ENCODE results near the gene SASH3.
"Not testable (repeated sequence)": the region's sequence is repeated elsewhere in the genome, so short reads cannot be mapped to it uniquely, and the experiment has no call there.

SASH3 gene

DNA sequence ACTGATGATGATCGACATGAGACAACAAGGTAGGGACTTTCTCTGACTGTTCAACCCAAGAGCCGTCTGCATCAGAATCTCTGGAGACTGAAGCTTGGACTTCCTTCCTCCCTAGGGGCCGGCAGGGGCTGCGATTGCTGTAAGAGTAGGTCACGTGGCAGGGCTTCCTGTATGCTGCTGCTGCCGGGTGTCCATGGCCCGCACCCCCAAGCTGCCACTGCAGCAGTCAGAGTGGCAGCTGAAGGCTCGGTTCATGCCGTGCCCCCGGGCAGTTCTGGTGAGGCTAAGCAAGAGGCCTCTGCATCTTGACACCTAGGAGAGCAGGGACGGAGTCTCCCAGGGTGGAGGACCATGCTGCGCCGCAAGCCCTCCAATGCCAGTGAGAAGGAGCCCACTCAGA is at the start of gene SASH3:
Gene SASH3, plus strand, starts transcription at position 203 of the 400 bp plus-strand sequence. Its CDS starts 149 bp downstream, at position 352.
- no peak for DNase-seq

GRCh38 chrX:129731228-129731627 is 48.5 kb upstream of the SASH3 start:
- DNase-seq, result no peak

DNA sequence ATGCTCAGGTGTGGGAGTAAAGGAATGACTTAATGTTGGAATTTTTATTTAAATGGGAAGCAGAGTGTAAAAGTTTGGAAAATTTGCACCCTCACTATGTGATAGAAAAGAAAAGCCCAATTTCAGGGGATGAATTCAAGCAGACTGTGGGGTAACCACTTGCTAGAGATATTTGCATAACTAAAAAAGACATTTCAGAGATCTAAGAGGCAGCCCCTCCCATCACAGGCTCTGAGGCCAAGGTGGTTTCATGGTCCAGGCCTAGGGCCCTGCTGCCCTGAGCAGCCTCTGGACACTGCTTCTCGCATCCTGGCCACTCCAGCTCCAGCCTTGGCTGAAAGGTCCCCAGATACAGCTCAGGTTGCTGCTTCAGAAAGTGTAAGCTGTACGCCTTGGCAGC is 46.9 kb upstream of the SASH3 start:
- DNase-seq, result no peak

- DNase-seq, result no peak
Observed at GRCh38 chrX:129733335-129733734, 46.4 kb upstream of the SASH3 start.

DNA sequence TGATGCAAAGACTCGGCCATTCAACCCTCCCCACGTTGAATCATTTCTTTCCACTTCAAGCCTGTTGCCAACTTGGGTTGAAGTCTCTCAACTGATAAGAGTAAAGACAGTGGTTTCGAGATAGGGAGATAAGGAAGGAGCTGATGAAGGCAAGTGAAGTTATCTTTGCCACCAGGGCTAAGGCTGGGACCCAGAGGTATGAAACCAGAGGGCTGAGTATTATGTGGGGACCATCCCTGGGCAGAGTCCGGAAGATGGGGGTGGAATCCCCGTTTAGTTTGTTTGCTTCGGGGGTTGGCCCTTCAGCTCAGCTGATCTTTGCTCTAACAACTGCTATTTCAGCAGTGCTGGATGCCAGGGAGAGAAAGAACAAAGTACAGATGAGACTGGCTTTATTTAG is 43.3 kb upstream of the SASH3 start:
- DNase-seq, result no peak

DNA sequence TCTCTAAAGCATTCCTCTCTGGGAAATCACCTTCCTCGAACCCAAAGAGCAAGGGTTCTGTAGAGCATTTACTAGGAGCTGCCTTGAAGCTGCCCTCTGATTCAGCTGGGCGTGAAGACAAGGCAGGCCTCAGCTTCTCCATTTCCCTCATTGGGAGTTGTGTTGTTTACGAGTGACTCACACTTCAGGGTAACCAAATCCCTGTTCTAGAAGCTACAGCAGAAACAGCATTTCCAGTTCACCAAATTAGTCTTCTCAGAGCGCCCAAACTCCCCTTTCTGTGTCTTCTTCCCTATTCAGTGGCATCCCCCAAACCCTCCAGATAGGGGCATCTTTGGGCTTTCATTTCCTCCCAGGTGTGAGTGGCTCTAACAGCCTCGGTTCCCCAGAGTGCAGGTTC is 41.8 kb upstream of the SASH3 start:
- no peak for DNase-seq

DNA sequence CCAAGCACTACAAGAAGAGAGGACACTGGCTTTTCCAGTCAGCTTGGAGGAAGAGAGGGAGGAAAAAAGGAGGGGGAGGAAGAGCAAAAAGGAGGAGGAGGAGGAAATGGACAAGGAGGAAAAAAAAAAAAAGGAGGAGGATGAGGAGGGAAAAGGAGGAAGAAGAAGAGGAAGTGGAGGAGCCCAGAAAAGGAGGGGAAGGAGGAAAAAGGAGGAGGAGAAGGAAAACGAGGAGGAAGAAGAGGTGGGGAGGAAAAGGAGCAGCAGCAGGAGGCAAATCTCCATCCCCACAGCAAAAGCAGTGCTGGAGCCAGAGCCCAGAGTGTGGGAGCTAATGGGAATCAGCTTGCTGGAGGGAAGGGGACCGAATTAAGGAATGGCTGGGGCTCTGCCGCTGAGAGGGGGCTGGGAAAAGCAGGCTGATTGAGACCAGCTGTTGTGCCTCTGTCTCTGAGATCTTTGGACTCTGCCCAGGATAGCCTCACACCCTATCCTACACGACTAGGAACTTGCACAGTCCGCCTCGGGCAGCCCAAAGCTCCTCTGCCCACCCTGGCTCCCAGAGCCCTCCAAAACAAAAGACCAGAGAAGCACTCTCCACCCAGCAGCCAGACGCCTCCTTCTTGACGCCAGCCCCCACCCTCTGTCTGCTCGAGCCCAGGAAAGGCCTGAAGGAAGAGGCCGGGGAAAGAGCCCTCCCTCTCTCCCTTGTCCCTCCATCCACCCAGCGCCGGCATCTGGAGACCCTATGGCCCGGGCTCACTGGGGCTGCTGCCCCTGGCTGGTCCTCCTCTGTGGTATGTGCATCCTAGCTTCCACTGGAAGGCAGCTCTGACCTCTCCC is 41.1 kb upstream of the SASH3 start, which contains the start of gene XPNPEP2:
Gene XPNPEP2, plus strand, starts transcription at position 514 of the 843 bp plus-strand sequence. Its CDS starts 235 bp downstream, at position 749.
- no peak for DNase-seq

DNA sequence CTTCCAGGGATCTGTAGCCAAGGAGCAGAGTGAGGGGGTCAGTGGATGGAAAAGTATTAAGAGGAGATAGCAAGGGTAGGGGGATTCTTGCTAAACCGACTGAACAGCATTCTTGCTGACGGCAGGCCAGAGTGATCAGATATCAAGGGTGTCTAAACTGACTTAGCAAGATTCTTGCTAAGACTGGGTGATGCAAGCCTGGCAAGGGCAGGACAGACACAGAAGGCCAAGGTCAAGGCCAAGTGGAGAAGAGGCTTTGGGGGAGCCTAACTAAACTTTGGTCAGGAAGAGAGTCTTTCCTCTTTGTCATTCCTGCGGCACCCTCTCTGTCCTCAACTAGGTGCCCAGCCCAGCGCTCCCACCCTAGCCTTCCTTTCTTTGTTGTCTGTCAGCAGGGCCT is 40.2 kb upstream of the SASH3 start:
- DNase-seq, result no peak

- DNase-seq, result peak; percentile 53
Observed at GRCh38 chrX:129741880-129742758, 37.6 kb upstream of the SASH3 start.

GRCh38 chrX:129742759-129743152 is 37.0 kb upstream of the SASH3 start:
- DNase-seq, result not testable (repeated sequence)

DNA sequence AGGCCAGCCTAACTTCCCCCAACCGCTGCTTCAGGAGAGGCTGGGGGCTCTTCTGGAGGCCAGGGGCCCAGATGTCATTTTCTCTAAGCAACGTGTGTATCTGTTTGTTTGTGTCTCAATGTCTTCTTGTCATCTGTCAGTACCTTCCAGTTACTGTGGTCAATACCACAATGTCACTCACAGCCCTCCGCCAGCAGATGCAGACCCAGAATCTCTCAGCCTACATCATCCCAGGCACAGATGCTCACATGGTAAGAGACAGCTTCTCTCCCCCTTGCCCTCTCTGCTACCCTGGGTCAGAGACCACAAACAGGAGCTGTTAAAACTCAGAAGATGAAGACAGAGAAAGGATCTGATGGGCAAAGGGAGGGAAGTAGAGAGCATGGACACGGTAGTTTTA is 35.9 kb upstream of the SASH3 start:
- DNase-seq, result no peak

DNA sequence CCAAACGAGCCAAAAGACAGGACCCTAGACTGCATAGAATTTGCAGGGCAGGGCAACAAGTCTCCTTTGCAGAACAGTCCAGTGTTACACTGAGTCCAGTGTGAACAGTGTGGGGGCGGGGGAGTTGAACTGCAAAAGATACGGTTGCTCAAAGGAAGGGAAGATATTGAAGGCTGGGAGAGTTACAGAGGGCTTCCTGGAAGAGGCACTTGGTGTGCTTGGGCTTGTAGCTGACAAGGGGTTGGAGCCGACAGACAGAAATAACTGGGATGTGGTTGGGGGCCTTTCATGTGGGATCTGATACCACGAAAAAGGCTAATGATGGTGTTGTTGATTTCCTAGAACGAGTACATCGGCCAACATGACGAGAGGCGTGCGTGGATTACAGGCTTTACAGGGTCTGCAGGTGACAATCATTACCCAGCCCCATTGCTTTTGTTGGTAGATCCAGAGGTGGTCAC is 34.9 kb upstream of the SASH3 start:
- DNase-seq, result no peak

GRCh38 chrX:129746557-129747470 is 32.9 kb upstream of the SASH3 start:
- no peak for DNase-seq

DNA sequence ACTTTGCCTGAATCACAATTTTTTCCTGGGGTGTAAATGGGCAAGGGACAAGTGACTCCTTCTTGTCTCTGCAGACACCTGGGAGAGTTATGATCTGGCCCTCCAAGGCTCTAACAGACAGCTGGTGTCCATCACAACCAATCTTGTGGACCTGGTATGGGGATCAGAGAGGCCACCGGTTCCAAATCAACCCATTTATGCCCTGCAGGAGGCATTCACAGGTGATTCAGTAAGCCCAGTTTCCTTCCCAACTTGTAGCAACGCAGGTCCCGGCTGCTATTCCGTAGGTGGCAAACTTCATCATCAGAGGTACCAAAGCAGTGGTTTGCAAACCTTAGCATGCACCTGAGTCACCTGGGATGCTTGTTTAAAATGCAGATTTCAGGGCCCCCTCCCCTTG is 32.2 kb upstream of the SASH3 start:
- no peak for DNase-seq

DNA sequence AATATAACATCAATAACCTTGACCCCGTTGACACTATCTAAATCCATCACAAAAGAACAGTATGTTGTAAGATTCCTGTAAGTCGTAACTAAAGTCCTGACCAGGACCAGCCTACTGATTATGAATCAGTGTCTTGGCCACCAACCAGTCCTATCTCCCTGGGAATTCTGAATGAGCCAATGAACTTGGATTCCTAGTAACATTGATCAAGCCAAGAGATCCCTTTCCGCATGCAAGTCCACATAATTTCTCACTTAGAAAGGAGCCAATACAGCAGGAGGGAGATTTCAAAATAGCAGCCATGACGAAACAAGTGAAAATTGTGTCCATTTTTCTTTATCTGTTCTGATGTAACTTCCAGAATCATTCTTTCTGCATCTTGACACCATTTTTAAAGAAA is 31.4 kb upstream of the SASH3 start:
- DNase-seq, result no peak

DNA sequence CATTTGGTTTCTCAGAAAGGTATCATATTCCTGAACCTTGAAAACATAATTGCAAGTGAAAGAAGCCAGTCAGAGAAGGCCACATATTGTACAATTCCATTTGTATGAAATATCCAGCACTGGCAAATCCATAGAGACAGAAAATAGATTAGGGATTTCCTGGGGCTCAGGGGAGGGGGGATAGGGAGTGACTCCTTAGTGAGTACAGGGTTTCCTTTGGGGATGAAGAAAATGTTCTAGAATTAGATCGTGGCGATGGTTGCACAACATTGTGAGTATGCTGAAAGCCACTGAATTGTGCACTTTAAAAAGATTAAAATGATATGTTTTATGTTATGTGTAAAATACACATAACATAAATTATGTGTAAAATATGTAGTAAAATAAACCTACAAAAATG is 30.7 kb upstream of the SASH3 start:
- no peak for DNase-seq

- no peak for DNase-seq
Observed at GRCh38 chrX:129750971-129751370, 28.8 kb upstream of the SASH3 start.

DNA sequence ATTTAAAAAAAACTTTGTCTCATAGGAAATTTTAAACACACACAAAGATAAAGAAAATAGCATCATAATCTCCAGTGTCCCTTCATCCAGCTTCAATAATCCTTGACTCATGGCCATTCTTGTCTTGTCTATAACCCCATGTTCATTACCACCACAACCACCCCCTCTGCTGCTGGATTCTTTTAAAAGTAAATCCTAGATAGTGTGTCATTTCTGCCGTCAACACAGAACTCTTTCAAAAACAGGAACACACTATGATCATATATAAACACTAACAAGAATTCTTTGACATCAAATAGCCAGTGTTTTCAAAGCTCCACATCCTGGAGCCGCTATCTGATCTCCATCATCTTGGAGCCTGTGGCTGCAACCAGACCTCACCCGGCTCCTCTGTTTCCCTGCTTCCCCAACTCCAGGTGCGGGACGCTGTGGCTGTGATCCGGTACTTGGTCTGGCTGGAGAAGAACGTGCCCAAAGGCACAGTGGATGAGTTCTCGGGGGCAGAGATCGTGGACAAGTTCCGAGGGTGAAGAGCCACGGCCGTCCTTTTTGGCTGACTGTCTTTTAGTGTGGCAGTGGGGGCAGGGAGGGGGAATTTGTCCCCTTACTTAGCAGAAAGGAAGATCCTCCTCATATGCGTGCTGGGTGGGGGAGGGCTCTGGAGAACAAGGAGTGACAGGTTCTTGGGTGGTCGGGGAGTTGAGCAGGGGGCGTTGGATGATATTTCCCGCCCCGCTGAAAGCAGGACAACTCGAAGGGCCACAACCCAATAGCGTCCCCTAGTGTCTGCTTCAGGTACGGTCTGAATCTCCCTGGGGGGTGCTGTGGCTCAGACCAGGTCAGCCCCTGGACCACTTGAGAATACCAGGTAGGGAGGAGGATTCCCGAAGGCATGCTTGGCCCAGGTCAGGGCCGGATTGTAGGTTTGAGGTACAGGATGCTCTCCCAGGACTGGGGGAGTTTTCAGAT is 25.4 kb upstream of the SASH3 start:
- DNase-seq, result no peak

GRCh38 chrX:129755779-129756650 is 23.7 kb upstream of the SASH3 start:
- peak; percentile 16 for DNase-seq

- no peak for DNase-seq
Observed at GRCh38 chrX:129759576-129760061, 20.1 kb upstream of the SASH3 start.
